HG03175 (cell line): Measurements from ENCODE around the gene SLC31A2.
A peak's percentile ranks its signal among the peaks of the same experiment; 100 is the strongest.
"Not testable (repeated sequence)": the region's sequence is repeated elsewhere in the genome, so short reads cannot be mapped to it uniquely, and the experiment has no call there.

ENCODE experiments used
- ATAC-seq: cut with Tn5 transposase; IDR thresholded peaks from one replicate; pipeline ENCODE4 v1.9.1; 2021; ENCODE audit warnings: mild to moderate bottlenecking, moderate library complexity; ENCODE audit not compliant: unreplicated experiment

The SLC31A2 gene

GRCh38 chr9:113150670-113151611 is at the start of gene SLC31A2:
Gene SLC31A2 (plus strand): TSS chr9:113151007. CDS start chr9:113151075, 68 bp downstream.
- peak; percentile 98 for ATAC-seq

GRCh38 chr9:113105345-113105744 is 45.5 kb upstream of the SLC31A2 start:
- not testable (repeated sequence) for ATAC-seq

- peak; percentile 63 for ATAC-seq
Observed at GRCh38 chr9:113111065-113111951, 39.5 kb upstream of the SLC31A2 start.

- peak; percentile 63 for ATAC-seq
Observed at GRCh38 chr9:113112706-113113510, 37.9 kb upstream of the SLC31A2 start.

GRCh38 chr9:113118829-113119228 is 32.0 kb upstream of the SLC31A2 start:
- not testable (repeated sequence) for ATAC-seq

- ATAC-seq: no peak
Observed at GRCh38 chr9:113125386-113126035, 25.3 kb upstream of the SLC31A2 start.

- no peak for ATAC-seq
Observed at GRCh38 chr9:113129466-113129865, 21.3 kb upstream of the SLC31A2 start.

- ATAC-seq: no peak
Observed at GRCh38 chr9:113129884-113130283, 20.9 kb upstream of the SLC31A2 start.

GRCh38 chr9:113131689-113132151 is 19.1 kb upstream of the SLC31A2 start:
- ATAC-seq: no peak

- ATAC-seq: no peak
Observed at GRCh38 chr9:113137196-113138168, 13.3 kb upstream of the SLC31A2 start.

GRCh38 chr9:113138760-113139159 is 12.0 kb upstream of the SLC31A2 start:
- ATAC-seq: no peak

GRCh38 chr9:113139225-113139829 is 11.5 kb upstream of the SLC31A2 start:
- ATAC-seq: no peak

GRCh38 chr9:113139953-113140352 is 10.9 kb upstream of the SLC31A2 start:
- no peak for ATAC-seq

- ATAC-seq: not testable (repeated sequence)
Observed at GRCh38 chr9:113140896-113141295, 9.9 kb upstream of the SLC31A2 start.

- no peak for ATAC-seq
Observed at GRCh38 chr9:113143432-113144227, 7.2 kb upstream of the SLC31A2 start.

GRCh38 chr9:113148372-113148705 is 2.5 kb upstream of the SLC31A2 start:
- ATAC-seq: no peak

- ATAC-seq: no peak
Observed at GRCh38 chr9:113148781-113149510, 1.9 kb upstream of the SLC31A2 start.
